DMS 273 (cell line): ENCODE measurements around the gene PDZRN4.
"Not testable (repeated sequence)": the region's sequence is repeated elsewhere in the genome, so short reads cannot be mapped to it uniquely, and the experiment has no call there.

ENCODE experiments used
- DNase-seq: peaks from one replicate; lab custom pipeline; 2025; ENCODE audit not compliant: unreplicated experiment; lab: John Stamatoyannopoulos, UW

The PDZRN4 gene

GRCh38 chr12:41188058-41188840 is at the start of gene PDZRN4:
PDZRN4 (plus strand) TSS chr12:41188320.
- peak; percentile 63 for DNase-seq

GRCh38 chr12:41140117-41140516 is 48.0 kb upstream of the PDZRN4 start:
- DNase-seq = no peak

GRCh38 chr12:41141104-41141503 is 47.0 kb upstream of the PDZRN4 start:
- DNase-seq = no peak

- DNase-seq = peak; percentile 10
These were observed 45.7 kb upstream of the PDZRN4 start for GRCh38 chr12:41142376-41142775.

GRCh38 chr12:41151793-41152192 is 36.3 kb upstream of the PDZRN4 start:
- DNase-seq = no peak

- no peak for DNase-seq
These were observed 25.7 kb upstream of the PDZRN4 start for GRCh38 chr12:41162461-41162860.

- DNase-seq = no peak
These were observed 20.4 kb upstream of the PDZRN4 start for GRCh38 chr12:41167701-41168100.

GRCh38 chr12:41174602-41175001 is 13.5 kb upstream of the PDZRN4 start:
- DNase-seq = peak; percentile 5

- not testable (repeated sequence) for DNase-seq
These were observed 8.6 kb upstream of the PDZRN4 start for GRCh38 chr12:41179507-41179906.

- DNase-seq = no peak
These were observed 3.3 kb upstream of the PDZRN4 start for GRCh38 chr12:41184864-41185263.

- peak; percentile 14 for DNase-seq
These were observed 2.1 kb upstream of the PDZRN4 start for GRCh38 chr12:41186026-41186425.

- peak; percentile 58 for DNase-seq
These were observed 798 bp downstream of the PDZRN4 start for GRCh38 chr12:41188841-41189394.

- DNase-seq = peak; percentile 33
These were observed 1.5 kb downstream of the PDZRN4 start for GRCh38 chr12:41189395-41190251.

- peak; percentile 69 for DNase-seq
These were observed 2.2 kb downstream of the PDZRN4 start for GRCh38 chr12:41190338-41190737.

GRCh38 chr12:41191549-41191948 is 3.4 kb downstream of the PDZRN4 start:
- DNase-seq = not testable (repeated sequence)

GRCh38 chr12:41193311-41193710 is 5.2 kb downstream of the PDZRN4 start:
- DNase-seq = no peak

GRCh38 chr12:41202051-41202450 is 13.9 kb downstream of the PDZRN4 start:
- DNase-seq = no peak

GRCh38 chr12:41205070-41205709 is 17.1 kb downstream of the PDZRN4 start:
- DNase-seq = no peak

GRCh38 chr12:41206298-41206697 is 18.2 kb downstream of the PDZRN4 start:
- DNase-seq = no peak

- DNase-seq = no peak
These were observed 23.3 kb downstream of the PDZRN4 start for GRCh38 chr12:41211448-41211847.

GRCh38 chr12:41212625-41213024 is 24.5 kb downstream of the PDZRN4 start:
- peak; percentile 24 for DNase-seq
